Heart right ventricle (tissue), 16 donors: ENCODE results near the gene RBMS2. TPM values are rescaled to one million over a fixed set of nuclear protein-coding genes. Genes with fewer than 3 reads are reported as not detected.

Source experiments
- ATAC-seq, 8 donors: fragments of 200-7000 bp; cut with Tn5 transposase; one replicate each; pipeline ENCODE4 v1.9.1; 2020; ENCODE audit warnings: mild to moderate bottlenecking in 8 of 8, moderate library complexity in 8 of 8, moderate number of reproducible peaks in 1 of 8
- DNase-seq, 2 donors: peaks; one replicate each; pipeline ENCODE4 v3.0.0-alpha.2; 2020
- H3K27ac ChIP-seq, 10 donors: fragments of 200-600 bp; sonication (generic) in 2 of 10; one replicate each; pipeline versions ENCODE4 v1.5.0 to v1.8.0; 2020 to 2022; ENCODE audit warnings: mild to moderate bottlenecking in 3 of 10
- H3K27me3 ChIP-seq, 7 donors: fragments of 200-600 bp; one replicate each; pipeline ENCODE4 v1.8.0; 2021 to 2022; ENCODE audit warnings: mild to moderate bottlenecking in 2 of 7
- H3K36me3 ChIP-seq, 9 donors: fragments of 200-600 bp; sonication (generic) in 1 of 9; one replicate each; pipeline versions ENCODE4 v1.5.0 to v1.8.0; 2020 to 2022; ENCODE audit warnings: mild to moderate bottlenecking in 2 of 9
- H3K4me1 ChIP-seq, 9 donors: fragments of 200-600 bp; sonication (generic) in 1 of 9; one replicate each; pipeline versions ENCODE4 v1.5.0 to v1.8.0; 2020 to 2022; ENCODE audit warnings: mild to moderate bottlenecking in 4 of 9
- H3K4me3 ChIP-seq, 10 donors: fragments of 200-600 bp; sonication (generic) in 2 of 10; one replicate each; pipeline versions ENCODE4 v1.5.0 to v1.8.0; 2020 to 2022; ENCODE audit warnings: mild to moderate bottlenecking in 7 of 10, moderate library complexity in 2 of 10
- H3K9me3 ChIP-seq, 11 donors: fragments of 200-600 bp in 10 of 11; sonication (generic) in 2 of 11; one replicate each; pipeline versions ENCODE4 v1.5.0 to v1.8.0; 2013 to 2022; ENCODE audit warnings: mild to moderate bottlenecking in 2 of 11, control low read depth in 1 of 11, moderate library complexity in 1 of 11
- WGBS, 2 donors: extraction: QIAGEN DNeasy Blood & Tissue Kit; methylation state at CpG; one replicate each; pipeline ENCODE4 v1.1.7; 2013; ENCODE audit warnings: inconsistent platforms in 1 of 2; 5-methylcytosine and 5-hydroxymethylcytosine counted together
- intact Hi-C, 10 donors: fragments of 100-400 bp; cut with DNase I; formaldehyde crosslinking; loops; one replicate each; pipeline versions ENCODE4 v1.11.1 to v1.14.2; 2022
- polyA plus RNA-seq, 2 donors: library from polyadenylated mRNA; stranded (reverse); fragments of 200-250 nt; gene quantifications; one replicate each; pipeline ENCODE4 v1.2.3, GENCODE V29; 2013
- total RNA-seq, 10 donors: library from RNA; stranded (reverse); fragmentation: NEBNext Ultra II Directional in 3 of 10; extraction: Animal tissue kit (Norgen Biotek cat#: 25700) in 3 of 10; gene quantifications; one replicate each; pipeline versions ENCODE4 v1.2.1 to v1.2.4, GENCODE V29; 2021 to 2023
- TF ChIP-seq, protein P1 (sequence below), 9 donors: fragments of 200-600 bp; sonication (generic) in 2 of 9; IDR thresholded peaks; one replicate each; pipeline versions ENCODE4 v1.5.0 to v1.8.0; 2021 to 2022; ENCODE audit warnings: antibody characterized with exemption in 9 of 9, mild to moderate bottlenecking in 5 of 9, moderate library complexity in 1 of 9
- donor health status: Arrhythmogenic right ventricular cardiomyopathy.
- donor health status: ischemic (EF 13 %, LVEDD 7.1; RV severe dilation, severe dysfunction).
- donor health status: healthy with polysubstance abuse.
- donor health status: DM: no; HTN: yes; CAD: no.
- donor health status: DM: no; HTN: no; CAD: no.
- donor health status: ischemic (EF 25% LVEDD 6.9; RV normal size, moderate dysfunction).
- donor health status: ischemic (EF 25% LVEDD 5.7; RV mildly dilated, moderate dysfunction).
- donor health status: healthy.
- donor health status: DM: yes; HTN: yes; CAD: no.
- donor health status: Ischemic cardiomyopathy.
- donor health status: ischemic (EF 35%, LVEDD 5.7; RV mildly dilated, moderate dysfunction).
- donor health status: nonischemic (EF 11% LVEDD 7.7; RV severe dilation, severe dysfunction).
- donor health status: DM: yes; HTN: yes; CAD: no.
- donor health status: PGD.
- donor health status: ischemic (EF 29% LVEDD 5.4; RV normal size, mild dysfunction).
- donor health status: nonischemic (EF 23%, LVEDD 6.1; RV moderate dilation, normal function).

The RBMS2 gene
- total and polyA plus RNA-seq, 12 donors = 6.4 to 39.6 (median 31.2) TPM

- Histone ChIP-seq H3K9me3 (no peaks in the 10 kb centered on the region), H3K4me3 (no peak overlapping the region), H3K27ac (peak overlapping the region in 1 of 10 donors; percentile 96), H3K4me1 (peaks cover 22 to 80% (median 75%) of the 10 kb centered on the region in 9 donors), H3K36me3 (peaks cover 0 to 53% (median 5%) of the 10 kb centered on the region in 9 donors), H3K27me3 (no peaks in the 10 kb centered on the region)
- no peak for DNase-seq
- TF ChIP-seq, protein P1, sequence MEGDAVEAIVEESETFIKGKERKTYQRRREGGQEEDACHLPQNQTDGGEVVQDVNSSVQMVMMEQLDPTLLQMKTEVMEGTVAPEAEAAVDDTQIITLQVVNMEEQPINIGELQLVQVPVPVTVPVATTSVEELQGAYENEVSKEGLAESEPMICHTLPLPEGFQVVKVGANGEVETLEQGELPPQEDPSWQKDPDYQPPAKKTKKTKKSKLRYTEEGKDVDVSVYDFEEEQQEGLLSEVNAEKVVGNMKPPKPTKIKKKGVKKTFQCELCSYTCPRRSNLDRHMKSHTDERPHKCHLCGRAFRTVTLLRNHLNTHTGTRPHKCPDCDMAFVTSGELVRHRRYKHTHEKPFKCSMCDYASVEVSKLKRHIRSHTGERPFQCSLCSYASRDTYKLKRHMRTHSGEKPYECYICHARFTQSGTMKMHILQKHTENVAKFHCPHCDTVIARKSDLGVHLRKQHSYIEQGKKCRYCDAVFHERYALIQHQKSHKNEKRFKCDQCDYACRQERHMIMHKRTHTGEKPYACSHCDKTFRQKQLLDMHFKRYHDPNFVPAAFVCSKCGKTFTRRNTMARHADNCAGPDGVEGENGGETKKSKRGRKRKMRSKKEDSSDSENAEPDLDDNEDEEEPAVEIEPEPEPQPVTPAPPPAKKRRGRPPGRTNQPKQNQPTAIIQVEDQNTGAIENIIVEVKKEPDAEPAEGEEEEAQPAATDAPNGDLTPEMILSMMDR (IDR thresholded peaks at IDR 0.05) = no peak
- intact Hi-C loops = loop anchor here in 1 of 10 donors (5.0 kb wide), 1 partner anchor 104 kb away; the partner anchor contains the start of gene RBMS2
- ATAC-seq = no peak
Measured at GRCh38 chr12:56626701-56627100, 105.1 kb downstream of the RBMS2 start.

DNA sequence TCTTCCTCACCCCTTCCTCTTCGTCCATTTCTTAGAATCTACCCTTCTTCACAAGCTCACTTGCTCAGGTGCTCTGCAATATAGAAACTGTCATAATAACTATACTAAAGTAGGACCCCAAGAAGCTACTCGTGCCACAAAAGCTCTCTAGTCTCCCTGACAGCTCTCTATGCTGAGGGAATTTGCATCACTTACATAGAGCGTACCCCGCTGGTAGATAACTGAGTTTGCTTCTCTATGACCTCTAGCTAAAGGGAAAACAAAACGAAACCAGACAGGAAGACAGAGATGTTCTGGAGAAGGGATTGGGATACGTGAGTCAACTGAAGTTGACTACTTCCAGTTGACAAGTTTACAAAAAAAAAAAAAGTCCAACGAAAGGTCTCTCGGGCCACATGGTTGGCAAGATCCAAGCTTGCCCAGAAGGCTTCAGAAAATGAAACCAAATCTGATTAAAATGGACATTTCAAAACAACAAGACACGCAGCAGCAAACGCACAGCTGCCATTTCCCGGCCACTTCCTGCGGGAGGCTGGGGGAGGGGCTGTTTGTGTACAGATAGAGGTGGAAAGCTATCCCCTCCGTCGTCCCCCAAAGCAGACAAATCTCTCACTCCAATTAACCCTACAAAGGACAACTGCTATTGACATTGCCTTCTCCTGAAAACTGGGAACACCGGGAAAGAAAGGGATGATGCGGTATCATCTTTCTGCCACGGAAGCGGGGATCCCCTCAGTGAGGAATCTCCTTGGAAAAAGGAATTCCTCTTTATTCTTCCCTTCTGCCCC, 107.2 kb downstream of the RBMS2 start:
- peaks cover 29 to 82% (median 79%) of the 10 kb centered on the region in 9 donors for H3K4me1 ChIP-seq
- intact Hi-C loops = loop anchor here in 1 of 10 donors (5.0 kb wide), 1 partner anchor 107 kb away; the partner anchor contains the start of gene RBMS2
- ATAC-seq (peak in 7 of 8 donors; percentile 14 to 54 (median 42)), DNase-seq (peak; percentile 65 to 70)
- peaks cover 0 to 32% (median 0%) of the 10 kb centered on the region in 9 donors for H3K36me3 ChIP-seq
- H3K27ac ChIP-seq = peak overlapping the region; percentile 81 to 100 (median 96)
- TF ChIP-seq, protein P1 (IDR thresholded peaks at IDR 0.05) = no peak
- 0% methylated on average over 18 of the region's 18 CpGs for WGBS, 2 donors
- no peaks in the 10 kb centered on the region for H3K27me3 ChIP-seq
- H3K4me3 ChIP-seq = peak overlapping the region; percentile 65 to 100 (median 99)
- no peaks in the 10 kb centered on the region for H3K9me3 ChIP-seq

- H3K4me1 ChIP-seq = peaks cover 29 to 79% (median 76%) of the 10 kb centered on the region in 9 donors
- peaks cover 0 to 25% (median 0%) of the 10 kb centered on the region in 9 donors for H3K36me3 ChIP-seq
- peak overlapping the region; percentile 65 to 100 (median 99) for H3K4me3 ChIP-seq
- no peaks in the 10 kb centered on the region for H3K9me3 ChIP-seq
- ATAC-seq (peak; percentile 28 to 60 (median 42)), DNase-seq (peak; percentile 42 to 52)
- TF ChIP-seq, protein P1 (IDR thresholded peaks at IDR 0.05) = no peak
- no peaks in the 10 kb centered on the region for H3K27me3 ChIP-seq
- intact Hi-C loops = loop anchor here in 8 of 10 donors (5.0 to 10.0 kb wide), 8 partner anchors 52 to 505 kb away; partner anchors contain the start of genes RBMS2 (in 3 of the 8), ESYT1 (in 1 of the 8), NAB2 (in 1 of the 8) and NACA (in 1 of the 8)
- WGBS, 2 donors = 1% methylated on average over 44 to 46 of the region's 46 CpGs
- peak overlapping the region; percentile 81 to 100 (median 96) for H3K27ac ChIP-seq
Measured at GRCh38 chr12:56629459-56630179, 108.0 kb downstream of the RBMS2 start.

- peak; percentile 90 to 92 for DNase-seq
- peak; percentile 88 to 92 (median 89) for ATAC-seq
- TF ChIP-seq, protein P1 (IDR thresholded peaks at IDR 0.05) = no peak
- peaks cover 0 to 22% (median 0%) of the 10 kb centered on the region in 9 donors for H3K36me3 ChIP-seq
- peak within 1 kb of the TSS; percentile 65 to 100 (median 99) for H3K4me3 ChIP-seq
- peak within 1 kb of the TSS; percentile 81 to 100 (median 96) for H3K27ac ChIP-seq
- no peaks in the 10 kb centered on the region for H3K9me3 ChIP-seq
- H3K27me3 ChIP-seq = no peaks in the 10 kb centered on the region
- H3K4me1 ChIP-seq = peaks cover 29 to 75% (median 72%) of the 10 kb centered on the region in 9 donors
- 1% methylated on average over 18 to 30 of the region's 31 CpGs for WGBS, 2 donors
- intact Hi-C loops = loop anchor here in 7 of 10 donors (5.0 to 10.0 kb wide), 8 partner anchors 53 to 505 kb away; partner anchors contain the start of genes RBMS2 (in 2 of the 7), ESYT1 (in 1 of the 7), NAB2 (in 1 of the 7) and NACA (in 1 of the 7)
Measured at GRCh38 chr12:56630180-56630632, 108.6 kb downstream of the RBMS2 start, which contains the start of gene BAZ2A. TSS of gene BAZ2A (minus strand) at chr12:56630326. CDS start at chr12:56617530, 12,796 bp downstream.
